ENCODE measurements around the gene S1PR1.

The S1PR1 gene

DNA sequence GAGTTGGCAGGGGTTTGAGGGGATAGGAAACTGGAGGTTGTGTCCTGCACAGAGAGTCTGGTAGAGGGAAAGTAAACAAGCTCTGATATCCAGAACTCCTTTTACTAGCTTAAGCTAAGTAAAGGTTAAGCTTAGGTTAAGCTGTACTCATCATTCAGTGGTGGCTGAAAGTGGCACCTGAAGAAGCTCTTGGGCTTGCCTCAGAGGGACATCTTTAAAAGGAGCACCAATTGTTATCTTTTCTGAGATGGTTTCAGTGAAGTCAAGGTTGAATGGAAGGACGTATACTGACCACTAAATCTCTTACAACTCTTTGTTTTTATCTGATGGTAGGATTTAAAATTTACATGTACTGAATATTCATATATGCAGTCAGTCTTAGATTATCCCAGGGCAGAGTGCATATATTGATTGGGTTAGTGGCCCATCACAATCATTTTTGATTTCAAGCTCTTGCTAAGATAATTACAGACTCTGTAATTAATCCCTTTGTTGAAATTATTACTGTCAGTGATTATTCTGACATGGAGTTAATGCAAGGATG lies 43.3 kb downstream of the S1PR1 start:
- no peak for DNase-seq (ENCODE audit: low read depth)

DNA sequence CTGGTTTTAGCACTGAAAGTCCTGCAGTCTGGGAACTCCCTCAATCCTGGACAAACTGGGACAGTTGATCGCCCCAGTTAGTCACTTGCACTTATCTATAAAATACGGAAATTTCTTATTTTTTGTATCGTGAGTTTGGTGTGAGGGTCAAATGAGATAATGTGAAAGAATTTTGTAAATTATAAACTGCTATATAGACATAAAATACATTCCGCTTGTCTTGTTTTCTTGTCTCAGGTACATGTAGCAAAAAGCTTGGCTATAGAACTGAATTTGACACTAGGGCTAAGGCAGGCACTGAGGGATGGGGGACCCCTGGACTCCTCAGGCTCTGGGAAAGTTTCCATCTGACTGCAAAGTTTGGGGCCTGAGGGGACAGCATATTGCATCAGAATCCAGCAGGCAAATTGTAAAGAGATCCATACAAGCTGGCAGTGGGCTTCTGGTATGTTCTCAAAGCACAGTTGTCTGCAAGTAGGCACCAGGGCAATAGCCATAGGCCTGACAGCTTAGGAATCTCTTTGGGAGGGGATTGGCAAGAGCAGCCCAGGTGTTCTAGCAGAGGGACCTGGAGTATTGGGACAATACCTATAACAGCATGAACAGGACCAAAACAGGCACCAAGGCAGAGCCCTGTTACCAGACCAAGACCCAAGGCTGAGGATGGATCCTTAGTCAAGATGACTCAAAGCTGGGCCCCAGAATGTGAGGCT lies 44.3 kb downstream of the S1PR1 start:
- no peak for DNase-seq (ENCODE audit: low read depth)

DNA sequence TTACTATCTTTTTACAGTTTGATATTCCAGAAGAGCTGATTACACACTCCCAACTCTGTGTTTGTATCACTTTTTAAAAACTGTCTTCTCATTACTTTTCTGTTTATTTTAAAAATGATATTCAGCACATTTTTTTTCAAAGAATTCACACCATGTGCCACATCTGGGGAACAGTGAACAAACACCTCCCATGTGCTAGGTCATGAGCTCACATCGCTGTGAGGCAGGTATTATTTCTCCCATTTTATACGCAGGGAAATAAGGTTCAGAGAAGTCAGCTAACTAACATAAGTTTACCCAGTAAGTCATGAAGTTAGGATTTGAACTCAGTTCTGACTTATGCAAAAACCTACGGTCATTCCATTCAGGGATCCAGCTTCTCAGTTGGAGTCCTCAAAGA lies 44.9 kb downstream of the S1PR1 start:
- no peak for DNase-seq (ENCODE audit: low read depth)

GRCh38 chr1:101282314-101283038 lies 45.7 kb downstream of the S1PR1 start:
- no peak for DNase-seq (ENCODE audit: low read depth)

DNA sequence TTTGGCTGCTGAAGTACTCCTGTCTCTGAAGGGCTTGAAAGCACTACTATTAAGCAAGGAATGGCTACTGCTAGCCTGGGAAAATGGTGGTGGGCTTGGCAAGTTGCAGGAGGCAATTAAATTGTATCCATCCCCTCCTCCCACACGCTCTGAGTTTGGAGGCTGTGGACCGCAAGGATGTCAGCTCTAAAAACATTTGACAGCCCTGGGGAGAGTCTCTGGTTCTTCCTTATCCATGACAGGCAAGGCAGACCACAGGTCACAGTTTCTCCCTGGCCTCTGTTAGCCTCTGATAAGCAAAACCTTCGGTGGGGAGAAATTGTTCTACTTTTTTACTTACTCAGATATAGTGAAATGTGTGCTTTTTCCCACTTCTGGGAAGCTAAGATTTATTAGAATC lies 46.6 kb downstream of the S1PR1 start:
- DNase-seq (ENCODE audit: low read depth) = no peak

DNA sequence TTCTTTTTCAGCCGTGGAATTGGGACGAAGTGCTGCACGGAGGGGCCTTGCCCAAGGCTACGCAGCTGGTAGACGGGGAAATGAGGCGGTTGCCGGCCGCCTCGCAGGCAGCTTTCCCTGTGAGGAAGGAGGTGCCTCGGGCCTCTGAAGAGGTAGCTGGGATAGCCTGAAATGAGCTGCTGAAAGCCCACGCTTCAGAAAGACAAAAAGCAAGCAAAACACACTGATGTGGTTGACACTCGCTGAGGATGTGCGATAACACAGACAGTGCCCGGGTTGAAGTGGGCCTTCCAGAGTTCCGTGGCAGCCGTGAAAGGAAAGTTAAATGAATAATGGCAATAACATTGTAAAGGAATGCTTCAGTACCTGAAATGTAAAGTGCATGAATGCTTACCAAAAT lies 47.2 kb downstream of the S1PR1 start:
- peak; percentile 42 for DNase-seq (ENCODE audit: low read depth)

- DNase-seq (ENCODE audit: low read depth) = no peak
Observed at GRCh38 chr1:101284622-101285218, 47.9 kb downstream of the S1PR1 start.

- DNase-seq (ENCODE audit: low read depth) = no peak
Observed at GRCh38 chr1:101285922-101286570, 49.2 kb downstream of the S1PR1 start.

GRCh38 chr1:101288491-101288944 lies 51.7 kb downstream of the S1PR1 start:
- DNase-seq (ENCODE audit: low read depth) = peak; percentile 67

- DNase-seq (ENCODE audit: low read depth) = no peak
Observed at GRCh38 chr1:101290119-101290921, 53.5 kb downstream of the S1PR1 start.
